GM12891 (cell line): ENCODE results near the gene ATG4C.

Experiments used
- POLR2A ChIP-seq: IDR thresholded peaks from 2 replicates; pipeline ENCODE4 v1.6.1; 2011; ENCODE audit warnings: low read depth, low read length, control low read depth
- POLR2AphosphoS5 ChIP-seq: IDR thresholded peaks from 2 replicates; pipeline ENCODE4 v1.6.1; 2011; ENCODE audit warnings: low read depth, low read length, control low read depth
- POU2F2 ChIP-seq: IDR thresholded peaks from 2 replicates; pipeline ENCODE4 v1.6.1; 2011; ENCODE audit warnings: low read depth, mild to moderate bottlenecking, control low read depth, low read length, moderate library complexity
- SPI1 ChIP-seq: IDR thresholded peaks from 2 replicates; pipeline ENCODE4 v1.6.1; 2011; ENCODE audit warnings: low read depth, low read length, control low read depth
- TAF1 ChIP-seq: IDR thresholded peaks from 2 replicates; pipeline ENCODE4 v1.6.1; 2011; ENCODE audit warnings: low read depth, low read length, control low read depth

DNA sequence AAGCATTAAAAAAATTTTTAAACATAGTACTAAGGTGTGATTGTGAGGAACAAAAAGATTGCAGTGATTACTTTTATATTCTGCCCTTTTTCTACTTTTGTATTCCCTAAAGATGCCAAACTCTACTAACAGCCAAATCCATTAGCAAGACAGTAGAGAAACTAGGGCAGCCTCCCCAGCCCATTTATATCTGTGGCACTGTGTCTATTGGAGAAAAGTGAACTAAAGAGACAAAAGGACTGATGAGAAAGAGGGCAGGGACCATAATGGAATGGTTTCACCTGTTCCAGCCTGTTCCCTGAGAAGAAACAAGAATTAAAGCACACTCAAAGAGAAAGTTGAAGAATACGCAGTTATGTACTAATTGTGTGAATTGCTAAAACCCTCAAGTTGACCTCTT, 56.6 kb downstream of the ATG4C start:
- TF ChIP-seq POLR2AphosphoS5 = no peak
- no peak for TF ChIP-seq POLR2A
- TF ChIP-seq TAF1 = no peak
- TF ChIP-seq SPI1 = no peak
- no peak for TF ChIP-seq POU2F2
